Activated T-cell treated with anti-CD3 and anti-CD28 coated beads, Interleukin-2, amount 50 U/mL, for 4 hours (primary cell): ENCODE data around the gene IRF6. TPM values are rescaled to one million over a fixed set of nuclear protein-coding genes. Genes with fewer than 3 reads are reported as not detected.

Experiments used
- ATAC-seq, 2 donors: fragments of 200-7000 bp; cut with Tn5 transposase; one replicate each; pipeline ENCODE4 v1.10.0; 2021
- DNase-seq: peaks from one replicate; pipeline ENCODE4 v3.0.0-alpha.2; 2020
- H3K27me3 Mint-ChIP-seq: one replicate; pipeline ENCODE4 v1.8.0; 2021; ENCODE audit warnings: low read depth, mixed read lengths
- H3K36me3 Mint-ChIP-seq: one replicate; pipeline ENCODE4 v1.8.0; 2022; ENCODE audit warnings: mixed read lengths; ENCODE audit not compliant: insufficient read depth
- H3K4me1 Mint-ChIP-seq: one replicate; pipeline ENCODE4 v1.8.0; 2021; ENCODE audit warnings: low read depth, mixed read lengths
- H3K4me3 Mint-ChIP-seq: one replicate; pipeline ENCODE4 v1.8.0; 2021; ENCODE audit warnings: mild to moderate bottlenecking, moderate library complexity, mixed read lengths
- H3K9me3 Mint-ChIP-seq: one replicate; pipeline ENCODE4 v1.8.0; 2021; ENCODE audit warnings: mixed read lengths
- total RNA-seq, 3 donors: library from RNA; stranded (reverse); gene quantifications; one replicate each; pipeline ENCODE4 v1.2.1, GENCODE V29; 2021

Gene IRF6
- total RNA-seq, 3 donors from 2014 or later: 0.11 to 0.15 (median 0.13) TPM

GRCh38 chr1:209768354-209768774 lies 37.6 kb downstream of the IRF6 start:
- Mint-ChIP-seq H3K36me3 (peaks cover 30% of the 10 kb centered on the region), H3K4me1 (peaks cover 53% of the 10 kb centered on the region), H3K9me3 (no peaks in the 10 kb centered on the region), H3K27me3 (no peaks in the 10 kb centered on the region), H3K4me3 (no peak overlapping the region)
- ATAC-seq: peak; percentile 87 to 89
- peak; percentile 71 for DNase-seq

GRCh38 chr1:209767706-209768105 lies 38.2 kb downstream of the IRF6 start:
- DNase-seq: no peak
- H3K27me3 Mint-ChIP-seq: no peaks in the 10 kb centered on the region
- H3K36me3 Mint-ChIP-seq: peaks cover 32% of the 10 kb centered on the region
- no peak overlapping the region for H3K4me3 Mint-ChIP-seq
- H3K4me1 Mint-ChIP-seq: peaks cover 59% of the 10 kb centered on the region
- H3K9me3 Mint-ChIP-seq: no peaks in the 10 kb centered on the region
- no peak for ATAC-seq

- ATAC-seq: no peak
- H3K4me1 Mint-ChIP-seq: peaks cover 65% of the 10 kb centered on the region
- no peaks in the 10 kb centered on the region for H3K27me3 Mint-ChIP-seq
- H3K36me3 Mint-ChIP-seq: peaks cover 33% of the 10 kb centered on the region
- DNase-seq: no peak
- H3K9me3 Mint-ChIP-seq: no peaks in the 10 kb centered on the region
- H3K4me3 Mint-ChIP-seq: no peak overlapping the region
Observed at GRCh38 chr1:209767096-209767495, 38.8 kb downstream of the IRF6 start.

GRCh38 chr1:209766051-209766450 lies 39.9 kb downstream of the IRF6 start:
- DNase-seq (no peak), ATAC-seq (no peak)
- Mint-ChIP-seq H3K4me1 (peaks cover 76% of the 10 kb centered on the region), H3K4me3 (peak overlapping the region; percentile 36), H3K9me3 (no peaks in the 10 kb centered on the region), H3K27me3 (no peaks in the 10 kb centered on the region), H3K36me3 (peaks cover 38% of the 10 kb centered on the region)

DNA sequence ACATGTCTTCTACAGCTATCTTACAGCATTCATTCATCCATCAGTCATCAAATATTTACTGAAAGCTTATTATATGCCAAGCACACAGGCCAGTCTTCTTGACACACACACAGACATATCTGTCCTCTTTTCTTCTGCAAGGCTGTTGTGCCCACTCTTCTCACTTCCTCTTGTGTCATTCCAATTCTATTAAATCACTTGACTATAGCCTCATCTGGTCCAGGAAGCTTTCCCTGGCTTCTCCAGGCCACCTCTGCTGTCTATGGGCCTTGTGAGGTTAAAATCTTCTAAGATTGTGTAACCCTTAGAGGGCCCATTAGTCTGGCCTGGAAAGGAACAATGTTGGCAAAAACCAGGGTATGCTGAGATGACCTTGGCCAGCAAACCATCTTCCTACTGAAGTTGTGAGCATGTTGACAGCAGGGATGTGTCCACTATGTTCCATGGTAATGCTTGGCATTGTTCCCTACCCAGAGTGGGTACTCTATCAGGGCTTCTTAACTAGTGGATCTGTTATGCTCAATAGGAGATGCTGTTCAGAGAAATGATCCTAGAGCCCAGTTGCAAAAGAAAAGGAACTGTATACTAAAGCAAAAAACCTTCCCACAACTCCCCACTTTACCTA lies 44.8 kb downstream of the IRF6 start:
- H3K4me3 Mint-ChIP-seq: peak overlapping the region; percentile 6

GRCh38 chr1:209759829-209760359 lies 46.0 kb downstream of the IRF6 start:
- no peak for ATAC-seq

More for the DNA sequence above, 44.8 kb downstream of the IRF6 start:
- H3K36me3 Mint-ChIP-seq: peaks cover 56% of the 10 kb centered on the region
- no peak for DNase-seq
- peaks cover 85% of the 10 kb centered on the region for H3K4me1 Mint-ChIP-seq
- no peaks in the 10 kb centered on the region for H3K27me3 Mint-ChIP-seq
- no peaks in the 10 kb centered on the region for H3K9me3 Mint-ChIP-seq
- ATAC-seq: no peak

DNA sequence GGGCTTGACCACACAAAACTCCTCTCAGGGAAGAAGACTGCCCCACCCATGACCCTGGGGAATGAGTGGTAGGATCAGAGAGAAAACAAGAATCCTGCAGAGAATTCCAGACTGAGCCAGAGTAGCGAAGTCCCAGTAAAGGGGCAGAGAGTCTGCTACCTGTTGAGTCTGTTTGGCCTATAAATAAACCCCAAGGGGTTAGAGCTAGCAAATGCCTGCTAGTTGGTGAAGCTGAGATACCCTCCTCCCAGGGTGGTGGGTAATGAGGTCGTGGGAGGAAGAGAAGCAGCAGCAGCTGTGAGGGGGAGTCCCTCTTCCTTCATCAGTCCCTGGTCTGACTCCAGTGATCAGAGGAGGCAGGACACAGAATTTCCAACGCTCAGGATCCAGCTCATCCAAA lies 47.5 kb downstream of the IRF6 start:
- Mint-ChIP-seq H3K27me3 (no peaks in the 10 kb centered on the region), H3K36me3 (peaks cover 40% of the 10 kb centered on the region), H3K4me3 (peak overlapping the region; percentile 96), H3K4me1 (peaks cover 89% of the 10 kb centered on the region), H3K9me3 (no peaks in the 10 kb centered on the region)
- DNase-seq (no peak), ATAC-seq (no peak)

More at GRCh38 chr1:209759829-209760359, 46.0 kb downstream of the IRF6 start:
- H3K9me3 Mint-ChIP-seq: no peaks in the 10 kb centered on the region
- no peaks in the 10 kb centered on the region for H3K27me3 Mint-ChIP-seq
- no peak for DNase-seq
- H3K36me3 Mint-ChIP-seq: peaks cover 49% of the 10 kb centered on the region
- peak overlapping the region; percentile 43 for H3K4me3 Mint-ChIP-seq
- peaks cover 89% of the 10 kb centered on the region for H3K4me1 Mint-ChIP-seq

DNA sequence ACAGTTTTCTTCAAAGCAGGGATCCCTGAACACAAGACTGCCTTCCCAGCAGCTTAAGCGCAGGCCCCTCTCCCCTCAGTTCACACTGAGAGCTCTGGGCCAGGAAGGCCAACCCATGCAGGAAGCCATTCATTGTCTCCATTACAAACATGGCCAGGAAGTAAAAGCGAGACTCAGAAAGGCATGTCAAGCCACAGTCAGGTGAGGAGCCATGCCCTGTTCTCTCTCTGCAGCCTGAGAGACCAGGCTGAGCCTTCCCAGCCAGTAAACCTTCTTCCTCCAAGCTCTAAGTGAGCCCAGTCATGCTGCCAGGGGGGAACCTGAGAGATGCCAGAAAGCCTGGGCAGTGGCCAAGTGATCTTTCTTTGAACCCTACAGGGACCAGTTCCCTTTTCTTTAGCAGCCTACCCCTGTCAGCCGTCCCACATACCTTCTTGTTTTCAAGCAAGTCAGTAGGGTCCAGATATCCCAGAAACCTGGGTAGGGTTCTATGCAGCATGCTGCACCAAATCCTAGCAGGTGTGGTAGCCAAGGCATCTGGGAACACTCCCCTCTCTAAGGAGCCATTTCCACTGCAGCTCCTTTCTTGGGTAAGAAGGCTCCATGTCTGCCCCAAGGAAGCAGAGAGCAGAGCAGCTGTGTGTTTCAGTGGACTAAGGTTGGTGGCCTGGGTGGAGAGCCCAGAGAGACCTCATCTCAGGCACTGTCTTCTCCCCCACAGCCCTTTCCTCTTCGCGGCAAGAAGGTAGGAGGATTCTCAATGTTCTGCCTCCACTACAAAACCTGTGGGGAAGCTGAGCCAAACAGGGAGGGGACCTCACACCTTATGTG lies 49.1 kb downstream of the IRF6 start:
- Mint-ChIP-seq H3K9me3 (no peaks in the 10 kb centered on the region), H3K36me3 (peaks cover 30% of the 10 kb centered on the region)
- DNase-seq: peak; percentile 14

DNA sequence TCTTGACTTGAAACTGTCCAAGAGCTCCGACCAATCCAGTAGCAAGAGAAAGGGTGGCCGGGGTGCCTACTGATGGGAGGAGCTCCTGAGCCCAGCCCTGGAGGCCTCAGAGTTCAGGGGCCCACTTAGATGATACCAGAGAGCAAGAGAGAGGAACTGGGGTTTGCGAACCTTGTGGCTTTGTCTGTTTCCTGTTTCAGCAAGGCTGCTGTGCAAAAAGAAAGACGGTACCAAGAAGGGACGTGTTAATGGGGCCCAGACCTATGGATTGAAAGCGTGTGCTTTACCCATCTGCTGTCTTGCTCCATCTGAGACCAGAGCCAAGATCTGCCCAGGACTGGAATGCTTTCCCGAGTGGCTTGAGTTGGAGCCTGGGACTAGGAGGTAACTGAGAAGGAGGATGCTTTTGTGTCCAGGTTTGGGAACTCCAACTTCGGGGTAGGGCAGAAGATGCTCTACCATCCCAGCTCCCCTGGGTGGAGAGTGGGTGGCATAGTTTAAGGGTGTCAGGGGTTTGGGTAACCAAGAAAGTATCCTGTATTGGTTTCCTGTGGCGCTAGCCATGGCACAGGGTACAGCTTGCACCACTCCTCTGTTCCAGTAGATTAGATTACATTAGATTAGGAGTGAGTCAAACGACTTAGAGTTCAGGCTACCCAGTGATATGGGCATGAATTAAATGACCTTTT lies 49.9 kb downstream of the IRF6 start, which contains the start of gene TRAF3IP3:
TSS of gene TRAF3IP3 (plus strand) at position 128 of the 689 bp plus-strand sequence. CDS start 3,987 bp downstream, outside the sequence.
- Mint-ChIP-seq H3K4me1 (peaks cover 88% of the 10 kb centered on the region), H3K4me3 (peak within 1 kb of the TSS; percentile 96), H3K9me3 (no peaks in the 10 kb centered on the region), H3K27me3 (no peaks in the 10 kb centered on the region), H3K36me3 (peaks cover 24% of the 10 kb centered on the region)
- ATAC-seq: peak; percentile 72 to 79
- DNase-seq: peak; percentile 60

More for the DNA sequence above, 49.1 kb downstream of the IRF6 start:
- ATAC-seq: peak; percentile 31 to 36
- no peaks in the 10 kb centered on the region for H3K27me3 Mint-ChIP-seq
- peaks cover 88% of the 10 kb centered on the region for H3K4me1 Mint-ChIP-seq
- peak overlapping the region; percentile 96 for H3K4me3 Mint-ChIP-seq

DNA sequence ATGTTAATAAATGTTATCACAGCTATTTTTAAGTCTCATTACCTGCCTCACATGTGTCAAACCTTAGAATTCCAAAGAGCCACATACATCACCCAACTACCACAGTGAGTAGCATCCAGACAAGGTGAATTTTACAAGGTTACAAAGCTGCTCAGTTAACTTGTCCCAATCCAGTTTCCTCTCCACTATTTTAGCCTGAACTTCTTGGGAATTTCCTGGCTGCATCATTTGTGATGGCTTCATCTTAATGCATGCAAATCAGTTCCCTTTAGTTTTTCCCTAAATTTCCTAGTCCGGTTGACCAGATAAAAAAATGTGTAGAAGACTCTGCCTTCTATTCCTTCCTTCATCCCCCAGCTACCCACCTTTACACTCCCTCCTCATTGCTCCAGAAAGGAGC lies 50.7 kb downstream of the IRF6 start:
- Mint-ChIP-seq H3K27me3 (no peaks in the 10 kb centered on the region), H3K36me3 (peaks cover 18% of the 10 kb centered on the region), H3K9me3 (no peaks in the 10 kb centered on the region), H3K4me3 (peak overlapping the region; percentile 96), H3K4me1 (peaks cover 88% of the 10 kb centered on the region)
- ATAC-seq: no peak
- no peak for DNase-seq

GRCh38 chr1:209752890-209753289 lies 53.1 kb downstream of the IRF6 start:
- Mint-ChIP-seq H3K9me3 (no peaks in the 10 kb centered on the region), H3K27me3 (no peaks in the 10 kb centered on the region), H3K4me3 (no peak overlapping the region), H3K36me3 (no peaks in the 10 kb centered on the region), H3K4me1 (peaks cover 81% of the 10 kb centered on the region)
- DNase-seq (no peak), ATAC-seq (no peak)

GRCh38 chr1:209751627-209752231 lies 54.2 kb downstream of the IRF6 start:
- no peaks in the 10 kb centered on the region for H3K36me3 Mint-ChIP-seq
- peak overlapping the region; percentile 65 for H3K4me3 Mint-ChIP-seq
- DNase-seq (no peak), ATAC-seq (peak; percentile 57 to 60)
- no peaks in the 10 kb centered on the region for H3K27me3 Mint-ChIP-seq
- H3K9me3 Mint-ChIP-seq: no peaks in the 10 kb centered on the region
- H3K4me1 Mint-ChIP-seq: peaks cover 85% of the 10 kb centered on the region

GRCh38 chr1:209749670-209750323 lies 56.1 kb downstream of the IRF6 start:
- ATAC-seq (no peak), DNase-seq (no peak)
- H3K4me1 Mint-ChIP-seq: peaks cover 70% of the 10 kb centered on the region
- no peaks in the 10 kb centered on the region for H3K9me3 Mint-ChIP-seq
- no peaks in the 10 kb centered on the region for H3K27me3 Mint-ChIP-seq
- H3K4me3 Mint-ChIP-seq: peak overlapping the region; percentile 2
- H3K36me3 Mint-ChIP-seq: no peaks in the 10 kb centered on the region
